Measurements from ENCODE around the gene C5AR2.
"Not testable (repeated sequence)": the region's sequence is repeated elsewhere in the genome, so short reads cannot be mapped to it uniquely, and the experiment has no call there.

DNA sequence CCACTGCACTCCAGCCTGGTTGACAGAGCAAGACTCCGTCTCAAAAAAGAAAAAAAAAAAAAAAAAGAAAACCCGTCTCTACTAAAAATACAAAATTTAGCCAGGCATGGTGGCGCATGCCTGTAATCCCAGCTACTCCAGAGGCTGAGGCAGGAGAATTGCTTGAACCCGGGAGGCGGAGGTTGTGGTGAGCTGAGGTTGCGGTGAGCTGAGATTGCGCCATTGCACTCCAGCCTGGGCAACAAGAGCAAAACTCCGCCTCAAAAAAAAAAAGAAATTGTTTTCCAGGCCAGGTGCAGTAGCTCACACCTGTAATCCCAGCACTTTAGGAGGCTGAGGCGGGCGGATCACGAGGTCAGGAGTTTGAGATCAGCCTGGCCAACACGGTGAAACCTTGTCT, 54.6 kb downstream of the C5AR2 start:
- TF ChIP-seq, protein P1, sequence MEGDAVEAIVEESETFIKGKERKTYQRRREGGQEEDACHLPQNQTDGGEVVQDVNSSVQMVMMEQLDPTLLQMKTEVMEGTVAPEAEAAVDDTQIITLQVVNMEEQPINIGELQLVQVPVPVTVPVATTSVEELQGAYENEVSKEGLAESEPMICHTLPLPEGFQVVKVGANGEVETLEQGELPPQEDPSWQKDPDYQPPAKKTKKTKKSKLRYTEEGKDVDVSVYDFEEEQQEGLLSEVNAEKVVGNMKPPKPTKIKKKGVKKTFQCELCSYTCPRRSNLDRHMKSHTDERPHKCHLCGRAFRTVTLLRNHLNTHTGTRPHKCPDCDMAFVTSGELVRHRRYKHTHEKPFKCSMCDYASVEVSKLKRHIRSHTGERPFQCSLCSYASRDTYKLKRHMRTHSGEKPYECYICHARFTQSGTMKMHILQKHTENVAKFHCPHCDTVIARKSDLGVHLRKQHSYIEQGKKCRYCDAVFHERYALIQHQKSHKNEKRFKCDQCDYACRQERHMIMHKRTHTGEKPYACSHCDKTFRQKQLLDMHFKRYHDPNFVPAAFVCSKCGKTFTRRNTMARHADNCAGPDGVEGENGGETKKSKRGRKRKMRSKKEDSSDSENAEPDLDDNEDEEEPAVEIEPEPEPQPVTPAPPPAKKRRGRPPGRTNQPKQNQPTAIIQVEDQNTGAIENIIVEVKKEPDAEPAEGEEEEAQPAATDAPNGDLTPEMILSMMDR (optimal IDR thresholded peaks at IDR 0.05 in 1 of 3, IDR thresholded peaks at IDR 0.05 in 1 of 3, conservative IDR thresholded peaks at IDR 0.05 in 1 of 3; ENCODE audit: extremely low read depth in 1 of 3, insufficient read depth in 2 of 3, low read length in 3 of 3): not testable (repeated sequence)
- TF ChIP-seq EZH2 (IDR thresholded peaks at IDR 0.05; ENCODE audit: low read length): not testable (repeated sequence)

Data from keratinocyte (primary cell).